RWPE2 (cell line): ENCODE results near the gene TYW1.
"Not testable (repeated sequence)": the region's sequence is repeated elsewhere in the genome, so short reads cannot be mapped to it uniquely, and the experiment has no call there.

Experiments used
- ATAC-seq: fragments of 200-7000 bp; cut with Tn5 transposase; 3 replicates; pipeline ENCODE4 v1.9.1; 2021; ENCODE audit warnings: low read depth
- DNase-seq: peaks from one replicate; pipeline ENCODE4 v3.0.0-alpha.2; 2020; ENCODE audit warnings: low spot score
- H3K27ac ChIP-seq: fragments of 450-650 bp; 2 replicates; pipeline ENCODE4 v1.5.1; 2017; ENCODE audit warnings: mild to moderate bottlenecking; ENCODE audit not compliant: poor library complexity, severe bottlenecking
- H3K27me3 ChIP-seq: fragments of 250-450 bp; sonication (Bioruptor Pico); 2 replicates; pipeline ENCODE4 v1.5.1; 2021; ENCODE audit warnings: mild to moderate bottlenecking, moderate library complexity; ENCODE audit not compliant: insufficient read depth, poor library complexity, severe bottlenecking
- H3K36me3 ChIP-seq: fragments of 250-450 bp; sonication (Bioruptor Pico); 2 replicates; pipeline ENCODE4 v1.5.1; 2020; ENCODE audit warnings: low read depth, mild to moderate bottlenecking, moderate library complexity
- H3K4me1 ChIP-seq: fragments of 250-450 bp; sonication (Bioruptor Pico); 2 replicates; pipeline ENCODE4 v1.5.1; 2021; ENCODE audit warnings: mild to moderate bottlenecking, moderate library complexity; ENCODE audit not compliant: insufficient read depth, poor library complexity, severe bottlenecking
- H3K4me3 ChIP-seq: fragments of 250-450 bp; sonication (Bioruptor Pico); 2 replicates; pipeline ENCODE4 v1.5.1; 2021; ENCODE audit warnings: mild to moderate bottlenecking, moderate library complexity; ENCODE audit not compliant: severe bottlenecking
- H3K9me3 ChIP-seq: fragments of 250-450 bp; sonication (Bioruptor Pico); 2 replicates; pipeline ENCODE4 v1.5.1; 2021; ENCODE audit warnings: mild to moderate bottlenecking, moderate library complexity; ENCODE audit not compliant: severe bottlenecking
- TF ChIP-seq, protein P1 (sequence below): fragments of 450-650 bp; IDR thresholded peaks from one replicate; pipeline ENCODE4 v1.5.1; 2017; ENCODE audit warnings: mild to moderate bottlenecking, moderate library complexity; ENCODE audit not compliant: poor library complexity, severe bottlenecking

The TYW1 gene

DNA sequence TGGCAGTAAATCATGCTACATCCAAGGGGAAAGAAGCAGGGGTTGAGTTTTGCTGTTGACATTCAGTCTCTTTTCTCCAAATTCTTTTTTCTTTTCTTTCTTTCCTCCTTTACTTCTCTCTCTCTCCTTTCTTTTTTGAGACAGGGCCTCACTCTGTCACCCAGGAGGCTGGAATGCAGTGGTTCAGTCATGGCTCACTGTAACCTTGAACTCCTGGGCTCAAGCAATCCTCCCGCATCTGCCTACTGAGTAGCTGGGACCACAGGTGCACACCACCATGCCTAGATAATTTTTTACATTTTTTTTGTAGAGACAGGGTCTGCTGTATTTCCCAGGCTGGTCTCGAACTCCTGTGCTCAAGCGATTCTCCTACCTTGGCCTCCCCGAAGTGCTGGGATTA is 36.4 kb upstream of the TYW1 start:
- TF ChIP-seq, protein P1, sequence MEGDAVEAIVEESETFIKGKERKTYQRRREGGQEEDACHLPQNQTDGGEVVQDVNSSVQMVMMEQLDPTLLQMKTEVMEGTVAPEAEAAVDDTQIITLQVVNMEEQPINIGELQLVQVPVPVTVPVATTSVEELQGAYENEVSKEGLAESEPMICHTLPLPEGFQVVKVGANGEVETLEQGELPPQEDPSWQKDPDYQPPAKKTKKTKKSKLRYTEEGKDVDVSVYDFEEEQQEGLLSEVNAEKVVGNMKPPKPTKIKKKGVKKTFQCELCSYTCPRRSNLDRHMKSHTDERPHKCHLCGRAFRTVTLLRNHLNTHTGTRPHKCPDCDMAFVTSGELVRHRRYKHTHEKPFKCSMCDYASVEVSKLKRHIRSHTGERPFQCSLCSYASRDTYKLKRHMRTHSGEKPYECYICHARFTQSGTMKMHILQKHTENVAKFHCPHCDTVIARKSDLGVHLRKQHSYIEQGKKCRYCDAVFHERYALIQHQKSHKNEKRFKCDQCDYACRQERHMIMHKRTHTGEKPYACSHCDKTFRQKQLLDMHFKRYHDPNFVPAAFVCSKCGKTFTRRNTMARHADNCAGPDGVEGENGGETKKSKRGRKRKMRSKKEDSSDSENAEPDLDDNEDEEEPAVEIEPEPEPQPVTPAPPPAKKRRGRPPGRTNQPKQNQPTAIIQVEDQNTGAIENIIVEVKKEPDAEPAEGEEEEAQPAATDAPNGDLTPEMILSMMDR = no peak
- no peak overlapping the region for H3K27ac ChIP-seq
- no peak for ATAC-seq
- H3K4me1 ChIP-seq = no peaks in the 10 kb centered on the region
- H3K9me3 ChIP-seq = no peaks in the 10 kb centered on the region
- H3K27me3 ChIP-seq = no peaks in the 10 kb centered on the region
- H3K4me3 ChIP-seq = no peak overlapping the region
- H3K36me3 ChIP-seq = peaks cover 27% of the 10 kb centered on the region
- DNase-seq = no peak

DNA sequence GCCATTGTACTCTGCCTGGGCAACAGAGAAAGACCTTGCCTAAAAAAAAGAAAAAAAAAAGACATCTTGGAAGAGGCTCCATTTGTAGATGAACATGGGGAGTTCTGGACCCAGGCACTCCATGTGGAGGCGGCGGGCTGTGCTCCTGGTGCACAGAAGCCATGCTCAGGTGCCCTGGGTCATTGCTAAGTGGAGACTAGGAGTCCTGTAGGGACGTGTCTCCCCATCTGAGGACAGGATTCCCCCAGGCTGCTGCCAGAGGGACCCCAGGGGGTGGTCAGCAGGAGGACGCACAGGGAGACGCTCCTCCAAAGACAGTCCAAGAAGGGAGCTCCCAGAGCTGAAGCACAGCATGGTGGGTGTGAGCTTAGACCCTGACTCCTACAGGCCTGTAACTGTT is 35.5 kb upstream of the TYW1 start:
- Histone ChIP-seq H3K27ac (no peak overlapping the region), H3K27me3 (no peaks in the 10 kb centered on the region), H3K4me3 (no peak overlapping the region), H3K4me1 (no peaks in the 10 kb centered on the region), H3K9me3 (no peaks in the 10 kb centered on the region), H3K36me3 (peaks cover 18% of the 10 kb centered on the region)
- ATAC-seq (no peak; the same call in 2 of the 3 replicates), DNase-seq (no peak)
- TF ChIP-seq, protein P1 = no peak

DNA sequence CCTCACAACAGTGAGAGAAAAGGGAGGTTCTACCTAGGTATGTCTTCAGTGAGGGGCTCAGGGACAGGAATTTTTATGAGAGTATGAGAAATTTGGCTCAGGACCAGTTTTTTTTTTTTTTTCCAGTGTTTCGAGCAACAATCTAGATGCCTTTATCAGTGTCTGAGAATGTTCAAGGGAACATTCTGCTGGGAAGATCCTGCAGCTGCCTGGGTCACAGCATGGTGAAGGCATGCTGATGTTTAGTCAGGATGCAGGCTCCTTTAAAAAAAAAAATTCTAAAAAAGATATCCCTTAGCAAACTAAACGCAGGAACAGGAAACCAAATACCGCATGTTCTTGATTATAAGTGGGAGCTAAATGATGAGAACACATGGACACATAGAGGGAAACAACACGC is 32.2 kb upstream of the TYW1 start:
- H3K27ac ChIP-seq = no peak overlapping the region
- H3K36me3 ChIP-seq = no peaks in the 10 kb centered on the region
- ATAC-seq (no peak), DNase-seq (no peak)
- TF ChIP-seq, protein P1 = no peak
- H3K4me3 ChIP-seq = no peak overlapping the region
- H3K27me3 ChIP-seq = no peaks in the 10 kb centered on the region
- H3K9me3 ChIP-seq = no peaks in the 10 kb centered on the region
- no peaks in the 10 kb centered on the region for H3K4me1 ChIP-seq

DNA sequence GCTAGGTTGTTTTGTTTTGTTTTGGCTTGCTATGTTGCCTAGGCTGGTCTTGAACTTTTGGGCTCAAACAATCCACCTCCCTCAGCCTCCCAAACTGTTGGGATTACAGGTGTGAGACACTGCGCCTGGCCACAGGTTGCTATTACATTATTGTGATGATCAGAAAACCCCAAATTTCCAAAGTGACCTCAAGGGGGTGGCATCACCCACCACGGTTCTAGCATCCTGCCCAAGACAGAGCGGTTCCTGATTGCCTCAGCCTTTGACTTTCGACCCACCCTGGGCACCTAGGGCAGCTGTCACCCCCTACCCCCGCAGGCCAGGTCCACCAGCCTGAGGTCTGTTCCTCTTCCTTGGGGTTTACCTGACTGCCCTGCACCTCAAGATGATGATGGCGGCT is 29.6 kb upstream of the TYW1 start:
- no peak overlapping the region for H3K27ac ChIP-seq
- ATAC-seq = peak; percentile 17; the same call in 1 of the 3 replicates
- H3K4me1 ChIP-seq = no peaks in the 10 kb centered on the region
- TF ChIP-seq, protein P1 = no peak
- no peaks in the 10 kb centered on the region for H3K27me3 ChIP-seq
- H3K36me3 ChIP-seq = no peaks in the 10 kb centered on the region
- DNase-seq = no peak
- H3K9me3 ChIP-seq = no peaks in the 10 kb centered on the region
- H3K4me3 ChIP-seq = no peak overlapping the region

DNA sequence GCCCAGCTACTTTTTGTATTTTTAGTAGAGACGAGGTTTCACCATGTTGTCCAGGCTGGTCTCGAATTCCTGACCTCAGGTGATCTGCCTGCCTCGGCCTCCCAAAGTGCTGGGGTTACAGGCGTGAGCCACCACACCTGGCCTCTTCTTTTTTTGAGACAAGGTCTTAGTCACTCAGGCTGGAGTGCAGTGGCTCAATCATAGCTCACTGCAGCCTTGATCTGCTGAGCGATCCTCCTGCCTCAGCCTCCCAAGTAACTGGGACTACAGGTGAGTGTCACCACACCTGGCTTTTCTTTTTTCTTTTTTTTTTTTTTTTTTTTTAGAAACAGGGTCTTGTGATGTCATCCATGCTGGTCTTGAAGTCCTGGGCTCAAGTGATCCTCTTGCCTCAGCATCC is 27.6 kb upstream of the TYW1 start:
- ATAC-seq, H3K4me1 ChIP-seq, DNase-seq, H3K9me3 ChIP-seq, H3K36me3 ChIP-seq, H3K27ac ChIP-seq, H3K4me3 ChIP-seq, H3K27me3 ChIP-seq: not testable (repeated sequence)
